Adrenal gland (tissue), 5 donors: Measurements from ENCODE around the gene FMNL3.

ENCODE experiments used
- CTCF ChIP-seq, 6 experiments: fragments of 450-650 bp in 4 of 6; fragments of 200-600 bp in 2 of 6; sonication (generic) in 1 of 6; IDR thresholded peaks; 1 replicate in 5 of 6; 2 replicates in 1 of 6; pipeline versions ENCODE4 v1.5.1 to v1.8.0; 2016 to 2021; ENCODE audit warnings: antibody characterized with exemption in 6 of 6, mild to moderate bottlenecking in 2 of 6, moderate library complexity in 1 of 6
- POLR2A ChIP-seq, 2 donors: fragments of 450-650 bp; IDR thresholded peaks; one replicate each; pipeline ENCODE4 v1.6.1; 2017; ENCODE audit warnings: antibody characterized with exemption in 2 of 2, mild to moderate bottlenecking in 2 of 2, moderate library complexity in 1 of 2
- donor health status: DM: no; HTN: no; CAD: no.

GRCh38 chr12:49645146-49646039 lies 61.8 kb downstream of the FMNL3 start:
- TF ChIP-seq CTCF (IDR thresholded peaks at IDR 0.05), result no peak
- no peak for TF ChIP-seq POLR2A (IDR thresholded peaks at IDR 0.05)
